GM21367 (cell line): ENCODE results near the gene SLF2.
"Not testable (repeated sequence)": the region's sequence is repeated elsewhere in the genome, so short reads cannot be mapped to it uniquely, and the experiment has no call there.

Source experiments
- ATAC-seq: cut with Tn5 transposase; IDR thresholded peaks from one replicate; pipeline ENCODE4 v1.9.1; 2021; ENCODE audit not compliant: unreplicated experiment

Gene SLF2

GRCh38 chr10:100879741-100880360 lies 32.9 kb upstream of the SLF2 start:
- ATAC-seq = no peak

GRCh38 chr10:100881556-100882213 lies 31.1 kb upstream of the SLF2 start:
- ATAC-seq = no peak

GRCh38 chr10:100882252-100882651 lies 30.5 kb upstream of the SLF2 start:
- ATAC-seq = no peak

DNA sequence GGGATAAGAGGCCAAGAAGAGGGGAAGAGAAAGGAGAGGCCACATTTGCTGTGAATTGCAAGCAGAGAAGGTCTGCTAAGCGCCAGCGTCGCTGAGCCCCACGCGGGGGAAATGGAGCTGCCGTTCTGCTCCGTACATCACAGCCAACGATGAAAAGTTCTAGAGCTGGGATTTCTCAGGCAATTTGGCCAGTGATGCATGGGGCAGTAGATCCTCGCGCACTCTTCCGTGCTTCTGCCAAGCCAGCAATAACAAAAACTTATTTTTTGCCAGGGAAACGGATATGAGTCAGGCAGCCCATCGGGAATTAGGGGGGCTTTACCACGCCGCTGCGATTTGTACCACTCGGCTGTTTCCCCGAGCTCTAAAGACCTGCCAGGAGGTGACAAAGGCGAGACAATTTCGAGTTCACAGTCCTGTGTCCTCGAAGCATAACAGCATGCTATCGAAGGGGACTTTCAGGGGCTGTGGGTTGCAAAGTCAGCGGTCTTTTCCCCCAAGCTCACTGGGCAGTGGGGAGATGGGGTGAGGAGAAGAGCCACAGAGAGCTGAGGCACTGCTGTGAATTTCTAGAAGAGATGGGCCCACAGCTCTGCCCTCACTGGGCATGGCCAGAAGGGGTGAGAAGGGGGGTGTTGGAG lies 30.0 kb upstream of the SLF2 start:
- no peak for ATAC-seq

DNA sequence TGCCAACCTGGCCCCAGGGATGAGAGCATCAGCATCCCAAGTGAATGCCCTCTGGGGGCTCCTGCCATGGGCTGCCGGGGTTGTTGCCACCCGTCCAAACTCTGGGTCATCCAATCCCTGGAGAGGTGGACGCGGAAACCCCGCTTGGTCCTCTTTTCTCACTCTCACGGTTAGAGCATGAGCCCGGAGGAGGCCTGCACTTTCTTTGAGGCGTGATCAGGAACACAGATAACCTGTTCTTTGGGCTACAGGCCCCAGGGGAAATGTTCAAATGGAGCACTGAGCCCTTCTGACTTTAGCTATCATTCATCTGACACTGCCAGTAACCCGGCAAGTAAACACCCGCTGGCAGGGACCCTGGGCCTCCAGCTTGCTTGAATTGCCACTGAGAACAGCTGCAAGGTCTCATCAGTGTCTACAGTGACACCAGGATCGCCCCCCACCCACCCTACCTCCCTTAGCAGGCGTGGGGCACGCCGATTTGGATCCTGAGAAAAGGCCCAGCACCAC lies 29.4 kb upstream of the SLF2 start:
- no peak for ATAC-seq

DNA sequence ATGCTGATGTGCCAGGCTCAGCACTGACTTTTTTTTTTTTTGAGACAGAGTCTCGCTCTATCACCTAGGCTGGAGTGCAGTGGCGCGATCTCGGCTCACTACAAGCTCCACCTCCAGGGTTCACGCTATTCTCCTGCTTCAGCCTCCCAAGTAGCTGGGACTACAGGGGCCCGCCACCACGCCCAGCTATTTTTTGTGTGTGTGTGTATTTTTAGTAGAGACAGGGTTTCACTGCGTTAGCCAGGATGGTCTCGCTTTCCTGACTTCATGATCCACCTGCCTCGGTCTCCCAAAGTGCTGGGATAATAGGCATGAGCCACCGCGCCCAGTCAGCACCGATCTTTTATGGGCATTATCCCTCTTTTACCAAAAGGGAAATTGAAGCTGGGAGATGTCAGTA lies 27.2 kb upstream of the SLF2 start:
- not testable (repeated sequence) for ATAC-seq

GRCh38 chr10:100886091-100886490 lies 26.7 kb upstream of the SLF2 start:
- ATAC-seq = no peak

GRCh38 chr10:100886521-100886920 lies 26.2 kb upstream of the SLF2 start:
- no peak for ATAC-seq

DNA sequence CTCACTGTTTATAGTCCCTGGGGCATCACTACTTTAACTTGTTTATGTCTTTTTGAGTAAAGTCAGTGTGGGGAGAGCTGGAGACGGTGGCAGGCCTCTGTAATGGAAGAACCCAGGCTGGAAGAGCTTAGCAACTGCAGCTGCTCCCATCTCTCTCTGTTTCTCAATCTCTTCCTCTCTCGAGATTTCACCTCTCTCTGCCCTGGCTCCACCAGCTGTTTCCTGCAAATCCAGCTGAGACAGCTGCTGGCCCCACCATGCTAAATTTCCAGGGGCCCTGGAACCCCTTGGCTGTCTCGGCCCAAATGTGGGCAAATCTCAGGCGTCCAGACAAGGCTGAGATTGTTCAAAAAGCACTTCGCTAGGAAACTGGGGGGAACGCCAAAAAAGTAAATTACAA lies 25.8 kb upstream of the SLF2 start:
- no peak for ATAC-seq

DNA sequence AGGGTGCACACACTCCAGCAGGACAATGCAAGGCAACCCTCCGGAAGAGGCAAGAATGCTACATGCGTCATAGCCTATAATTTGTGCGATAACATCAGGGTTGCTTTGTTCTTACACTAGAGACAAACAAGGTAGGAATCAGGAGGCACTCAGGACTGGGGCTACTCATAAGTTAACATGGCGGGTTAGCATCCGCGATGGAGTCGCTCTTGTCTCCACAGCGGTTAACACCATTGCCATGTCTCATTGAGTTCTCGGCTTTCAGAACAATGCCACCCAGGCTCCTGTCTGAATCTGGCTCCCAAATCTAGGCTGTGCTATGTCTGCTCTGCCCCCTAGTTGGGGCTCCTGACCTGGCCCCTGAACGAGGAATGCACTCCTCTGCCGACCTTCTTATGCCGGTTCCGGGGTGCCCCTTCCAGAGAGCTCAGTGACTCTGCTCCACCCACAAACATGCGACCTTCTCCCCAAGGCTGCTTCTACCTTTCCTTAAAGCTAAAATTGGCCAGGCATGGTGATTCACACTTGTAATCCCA lies 24.9 kb upstream of the SLF2 start:
- ATAC-seq = no peak

- no peak for ATAC-seq
These were observed 23.8 kb upstream of the SLF2 start for GRCh38 chr10:100888957-100889356.

DNA sequence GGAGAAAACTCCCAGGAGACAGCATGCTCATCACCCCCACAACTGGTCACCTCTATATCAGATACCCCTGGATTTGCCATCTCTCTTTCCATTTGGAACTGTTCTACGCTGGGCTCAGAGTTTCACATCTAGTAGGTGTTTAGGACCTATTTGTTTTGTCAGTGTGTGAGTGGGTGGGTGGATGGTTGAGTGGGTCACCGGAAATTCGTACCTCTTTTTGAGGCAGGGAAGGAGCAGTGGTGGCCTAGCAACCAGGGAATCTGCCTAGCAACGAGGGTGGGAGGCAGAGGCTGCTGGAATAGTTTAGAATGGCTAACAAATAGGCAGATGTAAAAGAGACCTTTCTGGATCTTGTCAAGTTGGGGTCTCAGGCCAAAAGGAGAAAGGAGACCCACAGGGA lies 23.2 kb upstream of the SLF2 start:
- no peak for ATAC-seq

DNA sequence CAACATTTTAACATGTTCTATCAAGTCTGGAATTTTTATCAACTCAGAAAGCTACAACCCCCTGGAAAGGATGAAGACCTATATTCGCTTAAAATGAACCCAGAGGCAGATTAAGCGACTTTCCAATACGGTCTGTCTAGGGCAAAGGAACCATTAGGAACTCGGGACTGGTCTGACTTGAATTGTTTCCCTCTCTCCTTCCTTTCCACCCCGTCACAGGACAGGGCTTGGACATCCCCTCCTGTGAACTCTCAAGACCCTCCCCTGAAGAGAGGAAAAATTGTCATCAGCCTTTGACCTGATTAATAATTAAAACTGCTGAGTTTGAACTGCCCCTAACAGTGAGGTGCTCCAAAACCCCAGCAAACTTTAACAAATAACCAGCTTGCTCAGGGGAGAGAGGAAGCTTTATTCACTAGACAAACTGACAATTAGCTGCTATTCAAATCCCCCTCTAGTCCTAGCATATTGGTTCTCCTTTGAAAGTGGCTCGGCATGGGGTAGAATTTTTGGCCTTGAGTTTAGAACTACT lies 22.6 kb upstream of the SLF2 start:
- no peak for ATAC-seq

DNA sequence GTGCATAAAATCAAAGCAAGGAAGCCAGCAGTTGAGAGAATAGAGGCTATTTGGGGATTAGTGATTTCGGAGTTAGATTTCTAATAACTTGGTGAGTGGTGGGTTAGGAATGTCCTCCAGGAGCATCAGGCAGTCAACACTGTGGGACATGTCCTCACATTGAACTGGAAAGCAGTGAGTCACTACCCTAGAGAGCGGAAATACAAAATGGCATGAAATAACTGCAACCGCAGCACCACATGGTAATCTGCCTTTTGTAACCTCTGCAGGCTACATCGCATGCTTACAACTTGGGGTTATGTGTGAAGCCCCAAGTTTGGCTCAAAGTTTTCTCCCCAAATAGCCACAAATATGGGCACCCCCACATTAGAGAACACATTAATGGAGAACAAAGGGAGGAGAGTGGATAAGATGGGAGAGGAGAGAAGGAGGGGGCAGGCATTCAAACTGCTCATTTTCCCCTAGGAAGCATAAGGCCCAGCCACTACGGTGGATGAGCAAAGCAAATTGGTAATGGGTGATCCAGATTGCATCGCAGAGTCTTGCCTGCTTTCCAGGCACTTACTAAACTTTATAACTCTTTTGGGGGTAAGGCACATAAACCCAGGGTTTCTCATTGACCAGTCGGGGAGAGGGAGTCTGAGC lies 22.0 kb upstream of the SLF2 start:
- ATAC-seq = no peak

GRCh38 chr10:100894033-100894432 lies 18.7 kb upstream of the SLF2 start:
- ATAC-seq = no peak

DNA sequence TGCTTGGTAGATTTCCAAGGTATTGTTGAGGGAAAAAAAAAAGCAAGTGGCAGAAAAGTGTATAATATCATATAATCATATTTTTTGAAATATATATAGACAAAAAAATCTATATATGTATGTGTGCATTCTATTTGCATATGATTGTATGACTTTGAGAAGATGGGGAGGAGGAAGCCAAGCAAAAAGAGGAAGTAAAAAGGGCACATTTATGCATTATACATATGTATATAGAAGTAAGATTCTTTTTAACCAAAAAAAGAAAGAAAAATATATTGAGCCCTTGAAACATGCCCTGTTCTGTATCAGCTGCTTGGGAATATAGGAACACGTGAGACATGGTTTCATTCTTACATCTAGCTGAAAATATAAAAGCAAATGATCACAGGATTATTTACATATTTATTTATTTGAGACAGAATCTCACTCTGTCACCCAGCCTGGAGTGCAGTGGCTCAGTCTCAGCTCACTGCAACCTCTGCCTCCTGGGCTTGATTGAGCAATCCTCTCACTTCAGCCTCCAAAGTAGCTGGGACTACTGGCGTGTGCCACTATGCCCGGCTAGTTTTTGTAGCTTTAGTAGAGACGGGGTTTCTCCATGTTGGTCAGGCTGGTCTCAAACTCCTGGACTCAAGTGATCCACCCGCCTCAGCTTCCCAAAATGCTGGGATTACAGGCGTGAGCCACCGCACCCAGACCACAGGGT lies 18.0 kb upstream of the SLF2 start:
- ATAC-seq = no peak

DNA sequence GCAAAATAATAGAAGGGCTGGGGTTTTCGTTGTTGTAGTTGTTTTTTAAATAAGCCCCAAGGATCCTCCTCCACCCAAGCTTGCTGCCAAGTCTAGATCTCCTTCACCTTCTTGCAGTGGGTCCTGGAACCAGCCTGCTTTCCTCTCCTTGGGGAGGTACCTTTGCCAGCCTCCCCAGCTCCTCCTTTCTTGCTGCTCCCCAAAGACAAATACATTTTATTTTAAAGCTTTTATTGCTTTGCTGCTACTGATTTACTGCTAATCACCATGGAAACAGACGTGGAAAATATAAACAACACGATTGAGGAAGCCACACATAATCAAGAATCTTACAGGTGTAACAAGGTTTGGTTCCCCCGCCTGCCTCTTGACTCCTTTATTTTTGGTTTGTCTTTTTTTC lies 17.4 kb upstream of the SLF2 start:
- no peak for ATAC-seq

- no peak for ATAC-seq
These were observed 16.9 kb upstream of the SLF2 start for GRCh38 chr10:100895896-100896295.

- ATAC-seq = no peak
These were observed 15.8 kb upstream of the SLF2 start for GRCh38 chr10:100896876-100897461.

- no peak for ATAC-seq
These were observed 14.8 kb upstream of the SLF2 start for GRCh38 chr10:100897976-100898375.
